Stomach (tissue), 9 donors: ENCODE data around the gene FITM1. TPM values are rescaled to one million over a fixed set of nuclear protein-coding genes. Genes with fewer than 3 reads are reported as not detected.

Source experiments
- DNase-seq, 2 donors: peaks; one replicate each; pipeline versions ENCODE4 v3.0.0 to v3.0.0-alpha.2; 2013 to 2019
- H3K27ac ChIP-seq, 5 donors: fragments of 200-600 bp in 4 of 5; sonication (generic) in 4 of 5; one replicate each; pipeline ENCODE4 v1.5.1; 2013 to 2019; ENCODE audit warnings: mild to moderate bottlenecking in 1 of 5, moderate library complexity in 1 of 5
- H3K27me3 ChIP-seq, 3 donors: fragments of 200-600 bp; sonication (generic); one replicate each; pipeline ENCODE4 v1.5.1; 2017 to 2019; ENCODE audit warnings: mixed run types in 1 of 3
- H3K36me3 ChIP-seq, 4 donors: fragments of 200-600 bp; sonication (generic); 1 replicate in 3 of 4; 2 replicates in 1 of 4; pipeline ENCODE4 v1.5.1; 2016 to 2019
- H3K4me1 ChIP-seq, 4 donors: fragments of 200-600 bp; sonication (generic); one replicate each; pipeline ENCODE4 v1.5.1; 2016 to 2019
- H3K4me3 ChIP-seq, 4 donors: fragments of 200-600 bp; sonication (generic) in 3 of 4; one replicate each; pipeline ENCODE4 v1.5.1; 2016 to 2019; ENCODE audit warnings: mild to moderate bottlenecking in 1 of 4
- H3K9me3 ChIP-seq, 4 donors: fragments of 200-600 bp; sonication (generic); one replicate each; pipeline ENCODE4 v1.5.1; 2016 to 2019
- CTCF ChIP-seq, 7 experiments: fragments of 450-650 bp in 4 of 7; fragments of 200-600 bp in 3 of 7; sonication (generic) in 3 of 7; IDR thresholded peaks; one replicate each; pipeline ENCODE4 v1.5.1; 2016 to 2019; ENCODE audit warnings: antibody characterized with exemption in 7 of 7, control low read depth in 2 of 7, mild to moderate bottlenecking in 1 of 7
- EP300 ChIP-seq: sonication (generic); formaldehyde crosslinking; IDR thresholded peaks from one replicate; pipeline ENCODE4 v1.6.1; 2017; ENCODE audit warnings: antibody characterized with exemption
- POLR2A ChIP-seq, 4 donors: fragments of 450-650 bp; IDR thresholded peaks; one replicate each; pipeline ENCODE4 v1.6.1; 2016; ENCODE audit warnings: antibody characterized with exemption in 4 of 4, control low read depth in 2 of 4, mild to moderate bottlenecking in 1 of 4, moderate library complexity in 1 of 4
- POLR2AphosphoS5 ChIP-seq, 3 donors: sonication (generic); formaldehyde crosslinking; IDR thresholded peaks; one replicate each; pipeline ENCODE4 v1.6.1; 2016; ENCODE audit warnings: antibody characterized with exemption in 3 of 3
- WGBS, 5 donors: extraction: QIAGEN DNeasy Blood & Tissue Kit in 3 of 5; methylation state at CpG; one replicate each; pipeline versions ENCODE4 v1.1.5 to v1.1.7; 2013 to 2018; 5-methylcytosine and 5-hydroxymethylcytosine counted together
- intact Hi-C: fragments of 100-400 bp; cut with DNase I; formaldehyde crosslinking; loops from one replicate; pipeline ENCODE4 v1.15.1; 2023; ENCODE audit warnings: low total_unique reads
- polyA plus RNA-seq, 3 donors: library from polyadenylated mRNA; stranded (reverse); fragments of 200-250 nt; gene quantifications; one replicate each; pipeline ENCODE4 v1.2.3, GENCODE V29; 2013
- small RNA-seq, 4 donors: library from RNA; depleted of rRNA; stranded (forward); fragments of <200 nt; gene quantifications; one replicate each; pipeline ENCODE3, GENCODE V24; 2016
- total RNA-seq, 5 donors: library from RNA; depleted of rRNA; stranded (reverse); fragments of >200 nt; gene quantifications; one replicate each; pipeline versions ENCODE4 v1.1.0 to v1.2.3, GENCODE V29; 2014 to 2016
- donor health status: healthy with polysubstance abuse.
- donor health status: Bipolar disorder and iron deficiency.
- donor health status: healthy.

The FITM1 gene
- total and polyA plus RNA-seq, 8 donors = 0.87 to 80.5 (median 2.2) TPM; not detected in 3

GRCh38 chr14:24178399-24179178 is 48.1 kb downstream of the FITM1 start:
- DNase-seq = no peak
- Histone ChIP-seq H3K27me3 (no peaks in the 10 kb centered on the region), H3K9me3 (no peaks in the 10 kb centered on the region), H3K36me3 (peaks cover 54 to 100% (median 99%) of the 10 kb centered on the region in 4 donors), H3K4me3 (no peak overlapping the region), H3K4me1 (peaks cover 0 to 6% (median 2%) of the 10 kb centered on the region in 4 donors), H3K27ac (peak overlapping the region in 2 of 5 donors; percentile 67 to 75)
- TF ChIP-seq POLR2A (IDR thresholded peaks at IDR 0.05) (no peak), POLR2AphosphoS5 (IDR thresholded peaks at IDR 0.05) (no peak)
- WGBS, 5 donors = 83 to 93% (median 86%) methylated on average over 12 of the region's 12 CpGs
- intact Hi-C loops = no loop called here

GRCh38 chr14:24179294-24179960 is 49.0 kb downstream of the FITM1 start:
- no peak for DNase-seq
- Histone ChIP-seq H3K27ac (peak overlapping the region in 4 of 5 donors; percentile 63 to 75 (median 68)), H3K36me3 (peaks cover 62 to 100% (median 100%) of the 10 kb centered on the region in 4 donors), H3K4me3 (no peak overlapping the region), H3K4me1 (peaks cover 0 to 6% (median 0%) of the 10 kb centered on the region in 4 donors), H3K27me3 (no peaks in the 10 kb centered on the region), H3K9me3 (no peaks in the 10 kb centered on the region)
- intact Hi-C loops = no loop called here
- TF ChIP-seq EP300 (no peak), POLR2AphosphoS5 (IDR thresholded peaks at IDR 0.05) (no peak), CTCF (IDR thresholded peaks at IDR 0.05) (no peak), POLR2A (IDR thresholded peaks at IDR 0.05) (no peak)
- 74 to 85% (median 82%) methylated on average over 12 to 14 of the region's 14 CpGs for WGBS, 5 donors

GRCh38 chr14:24179961-24180796 is 49.7 kb downstream of the FITM1 start:
- WGBS, 5 donors = 57 to 69% (median 67%) methylated on average over 17 to 18 of the region's 18 CpGs
- H3K27me3 ChIP-seq = no peaks in the 10 kb centered on the region
- intact Hi-C loops = no loop called here
- DNase-seq = peak in 1 of 2 donors; percentile 43
- no peaks in the 10 kb centered on the region for H3K9me3 ChIP-seq
- H3K36me3 ChIP-seq = peaks cover 67 to 100% (median 100%) of the 10 kb centered on the region in 4 donors
- no peak for TF ChIP-seq POLR2A (IDR thresholded peaks at IDR 0.05)
- peak in 1 of 3 donors; percentile 43 for TF ChIP-seq POLR2AphosphoS5 (IDR thresholded peaks at IDR 0.05)
- peak overlapping the region; percentile 39 to 75 (median 67) for H3K27ac ChIP-seq
- H3K4me1 ChIP-seq = peaks cover 0 to 6% (median 0%) of the 10 kb centered on the region in 4 donors
- H3K4me3 ChIP-seq = no peak overlapping the region

- H3K27ac ChIP-seq = peak overlapping the region in 2 of 5 donors; percentile 68 to 75
- WGBS, 5 donors = 75 to 88% (median 81%) methylated on average over 13 to 19 of the region's 19 CpGs
- H3K36me3 ChIP-seq = peaks cover 76 to 100% (median 100%) of the 10 kb centered on the region in 4 donors
- no peak for DNase-seq
- no peaks in the 10 kb centered on the region for H3K27me3 ChIP-seq
- no peak for TF ChIP-seq POLR2A (IDR thresholded peaks at IDR 0.05)
- no peak for TF ChIP-seq CTCF (IDR thresholded peaks at IDR 0.05)
- no peak for TF ChIP-seq EP300
- TF ChIP-seq POLR2AphosphoS5 (IDR thresholded peaks at IDR 0.05) = no peak
- peaks cover 0 to 6% (median 0%) of the 10 kb centered on the region in 4 donors for H3K4me1 ChIP-seq
- H3K9me3 ChIP-seq = no peaks in the 10 kb centered on the region
- H3K4me3 ChIP-seq = no peak overlapping the region
- intact Hi-C loops = no loop called here
Measured at GRCh38 chr14:24181371-24182077, 51.1 kb downstream of the FITM1 start.

Small RNA genes within 50 kb of the gene (small RNA-seq; reads per million reads assigned to genes)
- 0 to 0.38 (median 0) reads per million in 4 donors for gene IPO4
- gene IRF9 = 0 reads per million in 4 donors
- 0 to 1.3 (median 0.23) reads per million in 4 donors for gene RNA5SP383

Other genes starting within 250 kb of the FITM1 start
Only the 30 nearest of the 31 such genes appear.
- gene DHRS4, start 176.9 kb upstream of the FITM1 start, total RNA-seq = 100 to 1,000 TPM in 1 of 5 donors, 10 to 100 TPM in 4; 29.0 to 114 (median 34.4) TPM
- gene DHRS4, start 176.9 kb upstream of the FITM1 start, polyA plus RNA-seq = 10 to 100 TPM; 39.4 to 58.0 (median 57.7) TPM
- gene DHRS4L2, start 141.7 kb upstream of the FITM1 start, total RNA-seq = 10 to 100 TPM in 3 of 5 donors, 1 to 10 TPM in 1, not detected in 1; 9.7 to 44.2 (median 26.9) TPM
- 10 to 100 TPM; 27.5 to 64.0 (median 44.3) TPM for gene DHRS4L2, start 141.7 kb upstream of the FITM1 start, polyA plus RNA-seq
- 1 to 10 TPM in 2 of 5 donors, under 1 TPM in 2, not detected in 1; 0.14 to 2.0 (median 0.76) TPM for gene CARMIL3, start 78.7 kb upstream of the FITM1 start, total RNA-seq
- gene CARMIL3, start 78.7 kb upstream of the FITM1 start, polyA plus RNA-seq = under 1 TPM in 2 of 3 donors, not detected in 1; 0.25 to 0.75 TPM
- gene CPNE6, start 59.1 kb upstream of the FITM1 start, total RNA-seq = not detected
- gene CPNE6, start 59.1 kb upstream of the FITM1 start, polyA plus RNA-seq = under 1 TPM in 2 of 3 donors, not detected in 1; 0.12 to 0.25 TPM
- gene PCK2, start 36.3 kb upstream of the FITM1 start, total RNA-seq = 100 to 1,000 TPM in 1 of 5 donors, 10 to 100 TPM in 1, 1 to 10 TPM in 3; 2.3 to 168 (median 8.4) TPM
- gene PCK2, start 36.3 kb upstream of the FITM1 start, polyA plus RNA-seq = 10 to 100 TPM; 12.3 to 24.0 (median 17.0) TPM
- 100 to 1,000 TPM in 2 of 5 donors, 10 to 100 TPM in 3; 50.4 to 396 (median 84.5) TPM for gene DCAF11, start 15.9 kb upstream of the FITM1 start, total RNA-seq
- gene DCAF11, start 15.9 kb upstream of the FITM1 start, polyA plus RNA-seq = 10 to 100 TPM; 27.7 to 68.3 (median 38.9) TPM
- gene NRL, start 15.7 kb upstream of the FITM1 start, total RNA-seq = 10 to 100 TPM in 2 of 5 donors, 1 to 10 TPM in 1, under 1 TPM in 1, not detected in 1; 0.92 to 69.2 (median 13.0) TPM
- gene NRL, start 15.7 kb upstream of the FITM1 start, polyA plus RNA-seq = 1 to 10 TPM; 1.2 to 1.3 (median 1.2) TPM
- gene PSME1, start 5.5 kb downstream of the FITM1 start, total RNA-seq = 100 to 1,000 TPM in 1 of 5 donors, 10 to 100 TPM in 4; 38.5 to 129 (median 91.1) TPM
- gene PSME1, start 5.5 kb downstream of the FITM1 start, polyA plus RNA-seq = 100 to 1,000 TPM; 217 to 322 (median 310) TPM
- gene EMC9, start 10.9 kb downstream of the FITM1 start, total RNA-seq = 10 to 100 TPM in 1 of 5 donors, 1 to 10 TPM in 4; 1.3 to 33.9 (median 4.6) TPM
- gene EMC9, start 10.9 kb downstream of the FITM1 start, polyA plus RNA-seq = 10 to 100 TPM; 32.0 to 59.6 (median 42.9) TPM
- gene PSME2, start 16.0 kb downstream of the FITM1 start, total RNA-seq = 100 to 1,000 TPM in 2 of 5 donors, 10 to 100 TPM in 3; 62.4 to 339 (median 83.9) TPM
- gene PSME2, start 16.0 kb downstream of the FITM1 start, polyA plus RNA-seq = 100 to 1,000 TPM; 302 to 421 (median 403) TPM
- gene RNF31, start 16.8 kb downstream of the FITM1 start, total RNA-seq = 100 to 1,000 TPM in 2 of 5 donors, 10 to 100 TPM in 3; 53.2 to 523 (median 94.2) TPM
- 10 to 100 TPM; 64.0 to 88.7 (median 68.6) TPM for gene RNF31, start 16.8 kb downstream of the FITM1 start, polyA plus RNA-seq
- 100 to 1,000 TPM in 2 of 5 donors, 10 to 100 TPM in 2, 1 to 10 TPM in 1; 1.4 to 143 (median 91.4) TPM for gene IRF9, start 30.6 kb downstream of the FITM1 start, total RNA-seq
- 100 to 1,000 TPM in 1 of 3 donors, 10 to 100 TPM in 2; 64.6 to 101 (median 65.1) TPM for gene IRF9, start 30.6 kb downstream of the FITM1 start, polyA plus RNA-seq
- gene REC8, start 41.4 kb downstream of the FITM1 start, total RNA-seq = 100 to 1,000 TPM in 1 of 5 donors, 10 to 100 TPM in 4; 14.5 to 122 (median 45.5) TPM
- gene REC8, start 41.4 kb downstream of the FITM1 start, polyA plus RNA-seq = 10 to 100 TPM; 20.9 to 64.4 (median 38.7) TPM
- 100 to 1,000 TPM in 1 of 5 donors, 10 to 100 TPM in 4; 14.3 to 227 (median 23.9) TPM for gene IPO4, start 58.2 kb downstream of the FITM1 start, total RNA-seq
- 10 to 100 TPM in 1 of 3 donors, 1 to 10 TPM in 2; 9.3 to 15.2 (median 9.8) TPM for gene IPO4, start 58.2 kb downstream of the FITM1 start, polyA plus RNA-seq
- gene TM9SF1, start 64.8 kb downstream of the FITM1 start, total RNA-seq = 10 to 100 TPM in 4 of 5 donors, 1 to 10 TPM in 1; 6.4 to 79.7 (median 31.6) TPM
- gene TM9SF1, start 64.8 kb downstream of the FITM1 start, polyA plus RNA-seq = 10 to 100 TPM; 14.6 to 28.2 (median 14.7) TPM
- gene TSSK4, start 75.0 kb downstream of the FITM1 start, total RNA-seq = under 1 TPM in 1 of 5 donors, not detected in 4; 0.73 TPM
- not detected for gene TSSK4, start 75.0 kb downstream of the FITM1 start, polyA plus RNA-seq
- gene CHMP4A, start 82.8 kb downstream of the FITM1 start, total RNA-seq = 10 to 100 TPM in 4 of 5 donors, not detected in 1; 27.8 to 37.2 (median 31.8) TPM
- gene CHMP4A, start 82.8 kb downstream of the FITM1 start, polyA plus RNA-seq = 100 to 1,000 TPM in 1 of 3 donors, 10 to 100 TPM in 2; 66.5 to 135 (median 70.7) TPM
- 10 to 100 TPM in 3 of 5 donors, 1 to 10 TPM in 1, not detected in 1; 9.3 to 16.1 (median 14.2) TPM for gene MDP1, start 85.4 kb downstream of the FITM1 start, total RNA-seq
- 10 to 100 TPM; 25.6 to 26.9 (median 26.2) TPM for gene MDP1, start 85.4 kb downstream of the FITM1 start, polyA plus RNA-seq
- 100 to 1,000 TPM in 3 of 5 donors, 10 to 100 TPM in 1, not detected in 1; 85.4 to 166 (median 132) TPM for gene NEDD8, start 101.7 kb downstream of the FITM1 start, total RNA-seq
- gene NEDD8, start 101.7 kb downstream of the FITM1 start, polyA plus RNA-seq = 100 to 1,000 TPM; 235 to 244 (median 237) TPM
- 100 to 1,000 TPM in 1 of 5 donors, 10 to 100 TPM in 4; 13.9 to 204 (median 31.2) TPM for gene GMPR2, start 102.3 kb downstream of the FITM1 start, total RNA-seq
- gene GMPR2, start 102.3 kb downstream of the FITM1 start, polyA plus RNA-seq = 10 to 100 TPM; 48.3 to 85.7 (median 53.9) TPM
- 10 to 100 TPM in 4 of 5 donors, 1 to 10 TPM in 1; 7.2 to 63.6 (median 39.1) TPM for gene TINF2, start 112.0 kb downstream of the FITM1 start, total RNA-seq
- 10 to 100 TPM; 46.6 to 61.1 (median 50.6) TPM for gene TINF2, start 112.0 kb downstream of the FITM1 start, polyA plus RNA-seq
- gene TGM1, start 132.5 kb downstream of the FITM1 start, total RNA-seq = 10 to 100 TPM in 1 of 5 donors, 1 to 10 TPM in 4; 2.6 to 11.7 (median 4.9) TPM
- 100 to 1,000 TPM in 1 of 3 donors, 1 to 10 TPM in 2; 1.7 to 131 (median 5.3) TPM for gene TGM1, start 132.5 kb downstream of the FITM1 start, polyA plus RNA-seq
- 100 to 1,000 TPM in 4 of 5 donors, 10 to 100 TPM in 1; 16.0 to 230 (median 187) TPM for gene RABGGTA, start 140.9 kb downstream of the FITM1 start, total RNA-seq
- gene RABGGTA, start 140.9 kb downstream of the FITM1 start, polyA plus RNA-seq = 10 to 100 TPM; 33.8 to 68.4 (median 41.9) TPM
- gene DHRS1, start 169.1 kb downstream of the FITM1 start, total RNA-seq = 10 to 100 TPM in 3 of 5 donors, 1 to 10 TPM in 2; 5.3 to 71.9 (median 17.4) TPM
- gene DHRS1, start 169.1 kb downstream of the FITM1 start, polyA plus RNA-seq = 10 to 100 TPM; 20.1 to 52.1 (median 30.1) TPM
- 10 to 100 TPM in 4 of 5 donors, 1 to 10 TPM in 1; 5.4 to 25.7 (median 12.8) TPM for gene NOP9, start 169.2 kb downstream of the FITM1 start, total RNA-seq
- 10 to 100 TPM in 1 of 3 donors, 1 to 10 TPM in 2; 6.5 to 11.8 (median 8.4) TPM for gene NOP9, start 169.2 kb downstream of the FITM1 start, polyA plus RNA-seq
- 10 to 100 TPM in 2 of 5 donors, 1 to 10 TPM in 3; 5.0 to 11.2 (median 6.4) TPM for gene CIDEB, start 177.3 kb downstream of the FITM1 start, total RNA-seq
- 10 to 100 TPM in 1 of 3 donors, 1 to 10 TPM in 2; 6.0 to 14.2 (median 6.0) TPM for gene CIDEB, start 177.3 kb downstream of the FITM1 start, polyA plus RNA-seq
- 10 to 100 TPM in 3 of 5 donors, 1 to 10 TPM in 1, not detected in 1; 9.9 to 71.5 (median 24.5) TPM for gene LTB4R2, start 179.5 kb downstream of the FITM1 start, total RNA-seq
- 1 to 10 TPM in 1 of 3 donors, under 1 TPM in 1, not detected in 1; 0.25 to 6.0 TPM for gene LTB4R2, start 179.5 kb downstream of the FITM1 start, polyA plus RNA-seq
- gene LTB4R, start 180.8 kb downstream of the FITM1 start, total RNA-seq = 10 to 100 TPM in 3 of 5 donors, 1 to 10 TPM in 1, not detected in 1; 3.3 to 92.8 (median 24.6) TPM
- gene LTB4R, start 180.8 kb downstream of the FITM1 start, polyA plus RNA-seq = 10 to 100 TPM in 1 of 3 donors, 1 to 10 TPM in 2; 1.4 to 67.2 (median 4.1) TPM
- gene ADCY4, start 204.4 kb downstream of the FITM1 start, total RNA-seq = 100 to 1,000 TPM in 1 of 5 donors, 10 to 100 TPM in 4; 18.2 to 118 (median 33.3) TPM
- gene ADCY4, start 204.4 kb downstream of the FITM1 start, polyA plus RNA-seq = 10 to 100 TPM; 15.2 to 18.9 (median 18.8) TPM
- gene RIPK3, start 209.3 kb downstream of the FITM1 start, total RNA-seq = 10 to 100 TPM in 4 of 5 donors, 1 to 10 TPM in 1; 6.4 to 42.6 (median 12.5) TPM
- 10 to 100 TPM; 12.7 to 18.3 (median 14.3) TPM for gene RIPK3, start 209.3 kb downstream of the FITM1 start, polyA plus RNA-seq